Activated CD4-positive, alpha-beta T cell treated with anti-CD3 and anti-CD28 coated beads, Interleukin-2, amount 50 U/mL, for 1 hour (primary cell): ENCODE results near the gene ARHGEF40.

Experiments
- DNase-seq: peaks from one replicate; pipeline ENCODE4 v3.0.0-alpha.2; 2020

The ARHGEF40 gene

DNA sequence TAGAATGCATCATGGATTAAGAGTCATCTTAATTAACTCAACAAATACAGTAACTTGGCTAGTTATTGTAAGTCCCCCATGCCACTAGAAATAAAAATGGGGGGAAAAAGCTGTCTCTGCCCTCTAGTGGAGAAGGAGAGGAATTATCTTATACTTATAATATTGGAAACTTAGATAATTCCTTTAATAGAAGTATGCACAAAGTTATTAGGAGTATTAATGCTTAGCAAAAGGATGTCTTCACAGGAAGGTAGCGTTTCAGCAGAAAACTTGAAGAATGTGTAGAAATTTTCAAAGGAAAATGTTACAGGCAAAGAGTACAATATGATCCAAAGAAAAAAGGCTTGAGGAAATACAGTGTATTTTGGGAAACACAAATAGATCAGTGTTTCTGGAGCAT is 65.9 kb downstream of the ARHGEF40 start:
- DNase-seq, result no peak
